Lower leg skin (tissue), 4 donors: ENCODE measurements around the gene CAPZA1. TPM values are rescaled to one million over a fixed set of nuclear protein-coding genes. Genes with fewer than 3 reads are reported as not detected.
"Not testable (repeated sequence)": the region's sequence is repeated elsewhere in the genome, so short reads cannot be mapped to it uniquely, and the experiment has no call there.

Source experiments
- DNase-seq, 2 donors: peaks; one replicate each; pipeline ENCODE4 v3.0.0-alpha.2; 2019; ENCODE audit warnings: low spot score in 2 of 2
- H3K4me3 ChIP-seq: fragments of 200-600 bp; sonication (generic); 2 replicates; pipeline ENCODE4 v1.5.1; 2017; ENCODE audit warnings: mild to moderate bottlenecking, low read depth; ENCODE audit not compliant: poor library complexity, severe bottlenecking
- POLR2A ChIP-seq, 2 donors: fragments of 450-650 bp; IDR thresholded peaks; one replicate each; pipeline ENCODE4 v1.6.1; 2016 to 2017; ENCODE audit warnings: antibody characterized with exemption in 2 of 2, mild to moderate bottlenecking in 1 of 2, moderate library complexity in 1 of 2
- WGBS, 2 donors: methylation state at CpG; one replicate each; pipeline ENCODE4 v1.1.5; 2018; 5-methylcytosine and 5-hydroxymethylcytosine counted together
- intact Hi-C: fragments of 100-400 bp; cut with DNase I; formaldehyde crosslinking; loops from one replicate; pipeline ENCODE4 v1.15.0; 2023; ENCODE audit warnings: low total_unique reads
- total RNA-seq, 4 donors: library from RNA; depleted of rRNA; stranded (reverse); fragments of >200 nt; gene quantifications; one replicate each; pipeline ENCODE4 v1.1.0, GENCODE V29; 2016
- TF ChIP-seq, protein P1 (sequence below), 3 donors: fragments of 450-650 bp; IDR thresholded peaks; one replicate each; pipeline ENCODE4 v1.5.1; 2016; ENCODE audit warnings: antibody characterized with exemption in 3 of 3, mild to moderate bottlenecking in 3 of 3, moderate library complexity in 2 of 3

The CAPZA1 gene
- total RNA-seq, 4 donors from 2014 or later = 110 to 170 (median 144) TPM

DNA sequence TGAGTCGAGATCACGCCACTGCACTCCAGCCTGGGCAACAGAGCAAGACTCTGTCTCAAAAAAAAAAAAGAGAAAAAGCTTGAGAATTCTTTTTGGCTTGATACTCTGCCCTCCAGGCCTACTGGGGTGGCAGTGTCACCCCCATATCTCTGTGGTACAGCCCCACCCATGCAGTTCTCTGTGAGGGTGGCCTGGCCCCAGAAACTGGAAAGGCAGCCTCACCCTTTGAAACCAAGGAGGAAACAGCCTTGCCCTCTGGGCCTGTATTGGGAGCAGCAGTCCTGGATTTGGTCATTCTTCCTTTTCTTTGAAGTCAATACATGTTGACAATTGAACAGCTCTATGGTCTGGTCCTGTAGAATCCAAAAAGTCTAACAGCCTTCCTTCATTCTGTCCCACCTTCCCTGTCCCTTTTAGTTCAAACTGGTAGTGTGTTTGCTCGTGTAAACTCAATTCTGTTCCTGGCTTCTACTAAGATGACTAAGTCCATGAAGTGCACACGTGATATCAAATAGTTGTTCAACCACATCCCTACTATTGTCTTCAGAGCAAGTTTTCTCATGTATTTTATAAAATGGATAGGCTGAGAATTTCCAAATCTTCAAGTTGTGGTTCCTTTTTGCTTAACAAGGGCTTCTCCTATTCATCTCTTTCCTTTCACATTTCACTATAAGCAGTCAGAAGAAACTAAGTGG, 13.9 kb upstream of the CAPZA1 start:
- H3K4me3 ChIP-seq = no peak overlapping the region
- WGBS, 2 donors = 48 to 58% methylated on average over 4 of the region's 4 CpGs
- no peak for TF ChIP-seq POLR2A (IDR thresholded peaks at IDR 0.05)
- TF ChIP-seq, protein P1, sequence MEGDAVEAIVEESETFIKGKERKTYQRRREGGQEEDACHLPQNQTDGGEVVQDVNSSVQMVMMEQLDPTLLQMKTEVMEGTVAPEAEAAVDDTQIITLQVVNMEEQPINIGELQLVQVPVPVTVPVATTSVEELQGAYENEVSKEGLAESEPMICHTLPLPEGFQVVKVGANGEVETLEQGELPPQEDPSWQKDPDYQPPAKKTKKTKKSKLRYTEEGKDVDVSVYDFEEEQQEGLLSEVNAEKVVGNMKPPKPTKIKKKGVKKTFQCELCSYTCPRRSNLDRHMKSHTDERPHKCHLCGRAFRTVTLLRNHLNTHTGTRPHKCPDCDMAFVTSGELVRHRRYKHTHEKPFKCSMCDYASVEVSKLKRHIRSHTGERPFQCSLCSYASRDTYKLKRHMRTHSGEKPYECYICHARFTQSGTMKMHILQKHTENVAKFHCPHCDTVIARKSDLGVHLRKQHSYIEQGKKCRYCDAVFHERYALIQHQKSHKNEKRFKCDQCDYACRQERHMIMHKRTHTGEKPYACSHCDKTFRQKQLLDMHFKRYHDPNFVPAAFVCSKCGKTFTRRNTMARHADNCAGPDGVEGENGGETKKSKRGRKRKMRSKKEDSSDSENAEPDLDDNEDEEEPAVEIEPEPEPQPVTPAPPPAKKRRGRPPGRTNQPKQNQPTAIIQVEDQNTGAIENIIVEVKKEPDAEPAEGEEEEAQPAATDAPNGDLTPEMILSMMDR (IDR thresholded peaks at IDR 0.05) = no peak
- DNase-seq = peak in 1 of 2 donors; percentile 42
- intact Hi-C loops = no loop called here

DNA sequence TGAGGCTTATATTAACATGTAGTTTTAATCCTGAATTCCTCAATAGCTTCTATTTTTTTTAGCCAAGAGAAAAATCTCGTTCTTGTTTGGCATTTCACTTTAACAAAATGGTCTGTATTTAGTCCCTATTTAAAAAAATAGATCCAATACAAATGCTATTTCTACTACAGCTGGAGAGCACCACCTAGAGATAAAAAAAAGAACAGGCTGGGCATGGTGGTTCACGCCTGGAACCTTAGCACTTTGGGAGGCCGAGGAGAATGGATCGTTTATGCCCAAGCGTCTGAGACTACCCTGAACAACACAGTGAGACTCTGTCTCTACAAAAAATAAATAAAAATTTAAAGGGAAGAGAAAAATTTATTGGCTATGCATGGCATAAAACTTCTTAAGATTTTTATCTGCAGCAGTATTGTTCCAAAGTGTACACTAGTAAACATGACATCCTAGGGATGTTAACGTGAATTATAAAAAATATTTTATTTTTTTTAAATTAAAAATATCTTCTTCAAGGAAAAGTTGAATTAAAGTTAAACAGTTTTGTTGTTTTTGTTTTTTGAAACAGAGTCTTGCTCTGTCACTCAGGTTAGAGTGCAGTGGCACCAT, 5.1 kb upstream of the CAPZA1 start:
- intact Hi-C loops = loop anchor here (10.0 kb wide), 2 partner anchors 110 to 220 kb away; partner anchors contain the start of genes CTTNBP2NL and WNT2B
- no peak for DNase-seq
- no peak overlapping the region for H3K4me3 ChIP-seq
- 53 to 58% methylated on average over 6 of the region's 6 CpGs for WGBS, 2 donors
- TF ChIP-seq, protein P1 (IDR thresholded peaks at IDR 0.05) = no peak
- TF ChIP-seq POLR2A (IDR thresholded peaks at IDR 0.05) = no peak

DNA sequence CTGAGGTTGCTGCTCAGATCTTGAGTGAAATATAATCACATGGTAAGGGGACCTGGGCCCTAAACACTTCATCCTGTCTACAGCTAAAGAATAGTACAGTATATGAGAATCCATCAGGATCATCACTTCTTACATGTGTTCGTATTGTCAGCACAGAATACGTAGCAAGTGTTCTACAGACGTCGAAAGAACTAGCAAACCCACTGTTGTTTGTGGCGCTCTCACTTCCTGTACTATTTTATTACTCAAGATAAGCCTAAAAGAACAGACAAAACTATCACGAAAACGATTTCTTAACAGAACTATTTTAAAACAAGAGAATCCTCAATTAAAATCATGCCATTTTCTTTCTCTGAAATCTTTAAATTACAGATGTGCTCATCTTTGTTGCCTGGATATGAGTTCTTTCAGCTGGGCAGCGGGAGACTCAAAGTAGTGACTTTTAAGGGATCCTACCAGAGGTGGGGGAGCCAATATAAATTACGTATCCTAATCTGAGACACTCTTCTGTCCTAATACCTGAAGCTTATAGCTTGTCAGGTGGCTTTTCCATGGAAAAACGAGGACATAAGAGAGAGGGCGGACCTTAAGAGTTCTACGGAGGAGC, 1.4 kb upstream of the CAPZA1 start:
- WGBS, 2 donors = 0 to 1% methylated on average over 12 of the region's 12 CpGs
- intact Hi-C loops = loop anchor here (10.0 kb wide), 2 partner anchors 113 to 223 kb away; partner anchors contain the start of genes CTTNBP2NL and WNT2B
- DNase-seq = no peak
- peak overlapping the region; percentile 93 for H3K4me3 ChIP-seq
- TF ChIP-seq, protein P1 (IDR thresholded peaks at IDR 0.05) = no peak
- no peak for TF ChIP-seq POLR2A (IDR thresholded peaks at IDR 0.05)

DNA sequence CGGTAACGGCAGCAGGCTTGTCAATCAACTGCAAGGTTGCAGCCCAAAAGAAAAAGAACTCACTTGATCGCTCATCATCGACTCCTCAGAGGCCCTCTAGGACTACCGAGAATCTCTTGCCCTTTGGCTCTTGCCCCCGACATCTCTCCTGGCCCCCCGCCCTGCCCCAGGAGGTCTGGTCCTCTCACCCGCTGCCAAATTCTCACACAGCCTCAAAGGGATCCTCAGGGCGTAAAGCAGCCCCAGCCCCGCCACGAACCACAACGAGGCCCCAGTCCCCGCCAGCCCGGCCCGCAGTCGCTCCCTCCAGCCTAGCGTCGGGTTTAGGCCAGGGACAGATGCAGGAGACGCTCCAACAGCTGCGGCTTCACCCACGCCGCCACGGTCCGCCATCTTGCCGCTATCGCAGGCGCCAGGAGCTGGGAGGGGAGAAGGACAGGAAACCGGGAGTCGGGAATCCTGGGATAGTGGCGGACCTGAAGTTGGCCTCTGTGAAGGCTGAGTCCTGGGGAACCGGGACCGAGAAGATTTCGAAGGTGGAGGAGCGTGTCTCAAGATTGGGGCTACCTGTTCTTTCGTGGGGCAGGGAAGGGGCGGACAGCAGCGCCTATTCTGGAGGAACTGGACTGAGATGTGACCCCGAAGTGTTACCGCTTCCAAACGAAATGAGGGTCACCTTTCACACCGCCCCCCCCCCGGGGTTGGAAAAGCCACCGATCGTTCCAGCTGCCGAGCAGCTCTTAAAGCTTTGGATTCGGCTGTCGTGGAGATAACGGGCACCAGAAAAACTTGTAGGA, 713 bp upstream of the CAPZA1 start, which contains the start of gene ST7L:
Gene ST7L, minus strand, starts transcription at position 421 of the 797 bp plus-strand sequence. Its CDS starts 28 bp downstream, at position 393.
- TF ChIP-seq, protein P1 (IDR thresholded peaks at IDR 0.05) = no peak
- TF ChIP-seq POLR2A (IDR thresholded peaks at IDR 0.05) = no peak
- peak; percentile 72 to 95 for DNase-seq
- 0 to 1% methylated on average over 42 to 48 of the region's 48 CpGs for WGBS, 2 donors
- intact Hi-C loops = loop anchor here (10.0 kb wide), 2 partner anchors 114 to 224 kb away; partner anchors contain the start of genes CTTNBP2NL and WNT2B
- H3K4me3 ChIP-seq = peak within 1 kb of the TSS; percentile 93

DNA sequence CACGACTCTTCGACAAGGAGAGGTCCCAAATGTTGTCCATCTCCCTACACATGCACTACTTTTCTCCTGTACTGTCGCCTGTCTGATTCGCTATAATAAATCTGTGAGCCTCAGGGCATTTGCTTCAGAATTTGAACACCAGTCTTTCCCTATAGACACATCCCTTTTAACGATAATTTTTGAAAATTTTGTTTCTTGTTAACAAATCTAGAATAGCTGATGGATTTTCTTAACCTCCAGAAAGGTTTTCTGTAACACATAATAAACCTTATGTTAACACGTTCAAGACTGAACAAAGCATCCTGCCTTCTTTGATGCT, 704 bp downstream of the CAPZA1 start:
- peak overlapping the region; percentile 93 for H3K4me3 ChIP-seq
- 0 to 1% methylated on average over 6 of the region's 6 CpGs for WGBS, 2 donors
- intact Hi-C loops = no loop called here
- TF ChIP-seq, protein P1 (IDR thresholded peaks at IDR 0.05) = no peak
- TF ChIP-seq POLR2A (IDR thresholded peaks at IDR 0.05) = no peak
- DNase-seq = no peak

DNA sequence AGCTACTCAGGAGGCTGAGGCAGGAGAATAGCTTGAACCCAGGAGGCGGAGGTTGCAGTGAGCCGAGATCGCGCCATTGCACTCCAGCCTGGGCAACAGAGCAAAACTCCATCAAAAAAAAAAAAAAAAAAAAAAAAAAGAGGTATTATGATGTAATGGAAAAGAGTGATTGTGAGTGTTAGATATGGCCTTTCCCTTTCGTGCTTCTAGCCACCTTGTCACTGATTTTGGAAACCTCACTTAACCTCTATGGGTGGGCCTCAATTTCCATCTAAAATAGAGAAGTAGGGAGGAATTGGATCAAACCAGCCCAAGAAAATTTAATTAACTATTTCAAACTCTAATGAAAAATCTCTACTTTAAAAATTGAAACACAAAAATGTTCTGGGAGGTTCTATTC, 4.9 kb downstream of the CAPZA1 start:
- intact Hi-C loops = not testable (repeated sequence)
- 80 to 82% methylated on average over 5 of the region's 5 CpGs for WGBS, 2 donors

More for the DNA sequence above, 4.9 kb downstream of the CAPZA1 start:
- DNase-seq, H3K4me3 ChIP-seq: not testable (repeated sequence)
